ENCODE data around the gene ZFHX3. TPM values are rescaled to one million over a fixed set of nuclear protein-coding genes. Genes with fewer than 3 reads are reported as not detected.
A peak's percentile ranks its signal among the peaks of the same experiment; 100 is the strongest.

Gene ZFHX3
- total RNA-seq, 1 experiment from 2014 or later: 13.6 TPM

- DNase-seq: no peak
- CTCF ChIA-PET: no interaction called here
- TF ChIP-seq, protein P1, sequence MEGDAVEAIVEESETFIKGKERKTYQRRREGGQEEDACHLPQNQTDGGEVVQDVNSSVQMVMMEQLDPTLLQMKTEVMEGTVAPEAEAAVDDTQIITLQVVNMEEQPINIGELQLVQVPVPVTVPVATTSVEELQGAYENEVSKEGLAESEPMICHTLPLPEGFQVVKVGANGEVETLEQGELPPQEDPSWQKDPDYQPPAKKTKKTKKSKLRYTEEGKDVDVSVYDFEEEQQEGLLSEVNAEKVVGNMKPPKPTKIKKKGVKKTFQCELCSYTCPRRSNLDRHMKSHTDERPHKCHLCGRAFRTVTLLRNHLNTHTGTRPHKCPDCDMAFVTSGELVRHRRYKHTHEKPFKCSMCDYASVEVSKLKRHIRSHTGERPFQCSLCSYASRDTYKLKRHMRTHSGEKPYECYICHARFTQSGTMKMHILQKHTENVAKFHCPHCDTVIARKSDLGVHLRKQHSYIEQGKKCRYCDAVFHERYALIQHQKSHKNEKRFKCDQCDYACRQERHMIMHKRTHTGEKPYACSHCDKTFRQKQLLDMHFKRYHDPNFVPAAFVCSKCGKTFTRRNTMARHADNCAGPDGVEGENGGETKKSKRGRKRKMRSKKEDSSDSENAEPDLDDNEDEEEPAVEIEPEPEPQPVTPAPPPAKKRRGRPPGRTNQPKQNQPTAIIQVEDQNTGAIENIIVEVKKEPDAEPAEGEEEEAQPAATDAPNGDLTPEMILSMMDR (IDR thresholded peaks at IDR 0.05; ENCODE audit: unreplicated experiment): no peak
- peaks cover 13% of the 10 kb centered on the region for H3K4me1 Mint-ChIP-seq (ENCODE audit: low read depth, unreplicated experiment)
- intact Hi-C loops (cut with micrococcal nuclease; ENCODE audit: unreplicated experiment): no loop called here
- H3K36me3 Mint-ChIP-seq (ENCODE audit: insufficient read depth, unreplicated experiment): no peaks in the 10 kb centered on the region
- no peaks in the 10 kb centered on the region for H3K9me3 Mint-ChIP-seq (ENCODE audit: low read depth, unreplicated experiment)
- BruUV-seq (replicated peaks): no TSS peak
- no peak overlapping the region for H3K4me3 Mint-ChIP-seq (ENCODE audit: low read depth, unreplicated experiment)
- H3K27ac Mint-ChIP-seq (ENCODE audit: unreplicated experiment): no peak overlapping the region
- H3K27me3 Mint-ChIP-seq (ENCODE audit: unreplicated experiment): no peaks in the 10 kb centered on the region
Observed at GRCh38 chr16:72898216-72898825, 149.6 kb downstream of the ZFHX3 start.

DNA sequence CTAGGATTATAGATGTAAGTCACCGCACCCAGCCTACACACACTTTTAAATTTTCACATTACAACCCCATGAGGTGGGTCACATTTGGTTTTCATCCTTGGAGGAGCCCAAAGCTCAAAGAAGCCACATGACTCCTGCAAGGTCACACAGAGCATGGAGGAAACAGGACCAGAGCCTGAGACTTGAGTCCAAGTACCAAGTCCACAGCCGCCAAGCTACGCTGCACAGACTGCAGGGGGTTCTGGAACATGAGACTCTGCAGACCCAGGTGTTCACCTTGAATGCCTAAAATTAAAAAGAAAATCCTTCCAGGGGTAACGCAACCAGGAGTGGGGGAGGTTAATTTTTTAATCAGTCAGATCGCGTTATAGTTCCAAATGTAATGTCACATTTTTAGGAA, 150.2 kb downstream of the ZFHX3 start:
- Mint-ChIP-seq H3K27ac (ENCODE audit: unreplicated experiment) (no peak overlapping the region), H3K36me3 (ENCODE audit: insufficient read depth, unreplicated experiment) (no peaks in the 10 kb centered on the region), H3K27me3 (ENCODE audit: unreplicated experiment) (no peaks in the 10 kb centered on the region), H3K4me3 (ENCODE audit: low read depth, unreplicated experiment) (no peak overlapping the region), H3K4me1 (ENCODE audit: low read depth, unreplicated experiment) (peaks cover 13% of the 10 kb centered on the region), H3K9me3 (ENCODE audit: low read depth, unreplicated experiment) (no peaks in the 10 kb centered on the region)
- TF ChIP-seq, protein P1 (IDR thresholded peaks at IDR 0.05; ENCODE audit: unreplicated experiment): no peak
- no peak for DNase-seq
- intact Hi-C loops (cut with micrococcal nuclease; ENCODE audit: unreplicated experiment): no loop called here
- no TSS peak for BruUV-seq (replicated peaks)
- CTCF ChIA-PET: no interaction called here

GRCh38 chr16:72896485-72897118, 151.3 kb downstream of the ZFHX3 start:
- no TSS peak for BruUV-seq (replicated peaks)
- H3K27me3 Mint-ChIP-seq (ENCODE audit: unreplicated experiment): no peaks in the 10 kb centered on the region
- H3K4me3 Mint-ChIP-seq (ENCODE audit: low read depth, unreplicated experiment): no peak overlapping the region
- H3K27ac Mint-ChIP-seq (ENCODE audit: unreplicated experiment): no peak overlapping the region
- DNase-seq: peak; percentile 6
- no peaks in the 10 kb centered on the region for H3K36me3 Mint-ChIP-seq (ENCODE audit: insufficient read depth, unreplicated experiment)
- peaks cover 13% of the 10 kb centered on the region for H3K4me1 Mint-ChIP-seq (ENCODE audit: low read depth, unreplicated experiment)
- no peaks in the 10 kb centered on the region for H3K9me3 Mint-ChIP-seq (ENCODE audit: low read depth, unreplicated experiment)
- TF ChIP-seq, protein P1 (IDR thresholded peaks at IDR 0.05; ENCODE audit: unreplicated experiment): no peak
- intact Hi-C loops (cut with micrococcal nuclease; ENCODE audit: unreplicated experiment): no loop called here
- CTCF ChIA-PET: interaction anchor here (0.8 kb wide), 1 partner anchor 11 kb away, joined by 5 read pairs; no protein-coding TSS in a partner anchor

DNA sequence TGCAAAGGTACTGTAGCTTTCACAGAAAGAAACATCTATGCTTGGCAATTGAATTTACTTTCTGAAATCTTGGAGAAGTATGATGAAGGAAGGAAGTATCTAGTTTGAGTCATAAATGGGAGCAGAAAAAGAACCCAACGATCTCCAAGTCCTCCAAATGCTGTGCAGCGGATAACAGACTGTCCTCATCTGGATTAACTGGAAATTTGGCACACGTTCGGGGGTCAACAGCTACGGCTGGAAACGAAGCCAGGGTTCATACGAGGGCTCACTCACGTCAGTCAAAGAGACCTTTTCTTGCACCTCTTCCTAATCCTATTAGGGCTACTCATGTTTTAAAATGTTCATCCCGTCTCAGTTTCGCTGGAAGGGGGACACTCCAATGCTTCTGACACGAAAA, 152.0 kb downstream of the ZFHX3 start:
- CTCF ChIA-PET: interaction anchor here (0.8 kb wide), 1 partner anchor 12 kb away, joined by 5 read pairs; no protein-coding TSS in a partner anchor
- BruUV-seq (replicated peaks): no TSS peak
- intact Hi-C loops (cut with micrococcal nuclease; ENCODE audit: unreplicated experiment): no loop called here

More for the DNA sequence above, 152.0 kb downstream of the ZFHX3 start:
- no peaks in the 10 kb centered on the region for H3K27me3 Mint-ChIP-seq (ENCODE audit: unreplicated experiment)
- H3K9me3 Mint-ChIP-seq (ENCODE audit: low read depth, unreplicated experiment): peaks cover 2% of the 10 kb centered on the region
- TF ChIP-seq, protein P1 (IDR thresholded peaks at IDR 0.05; ENCODE audit: unreplicated experiment): no peak
- H3K36me3 Mint-ChIP-seq (ENCODE audit: insufficient read depth, unreplicated experiment): no peaks in the 10 kb centered on the region
- peaks cover 13% of the 10 kb centered on the region for H3K4me1 Mint-ChIP-seq (ENCODE audit: low read depth, unreplicated experiment)
- no peak overlapping the region for H3K4me3 Mint-ChIP-seq (ENCODE audit: low read depth, unreplicated experiment)
- DNase-seq: no peak
- no peak overlapping the region for H3K27ac Mint-ChIP-seq (ENCODE audit: unreplicated experiment)
